Neural progenitor cell (in vitro differentiated cells): ENCODE results near the gene MGAT3.

Source experiments
- EZH2 ChIP-seq: fragments of 200-600 bp; sonication (generic); IDR thresholded peaks from 2 replicates; pipeline ENCODE4 v1.6.1; 2017; ENCODE audit warnings: antibody characterized with exemption, mild to moderate bottlenecking, moderate library complexity
- EZH2phosphoT487 ChIP-seq: fragments of 200-600 bp; sonication (generic); IDR thresholded peaks from 2 replicates; pipeline ENCODE4 v1.6.1; 2017; ENCODE audit warnings: antibody characterized with exemption
- TF ChIP-seq, protein P1 (sequence below): fragments of 200-600 bp; sonication (generic); IDR thresholded peaks from 2 replicates; pipeline ENCODE4 v1.5.1; 2017; ENCODE audit warnings: antibody characterized with exemption, mild to moderate bottlenecking

DNA sequence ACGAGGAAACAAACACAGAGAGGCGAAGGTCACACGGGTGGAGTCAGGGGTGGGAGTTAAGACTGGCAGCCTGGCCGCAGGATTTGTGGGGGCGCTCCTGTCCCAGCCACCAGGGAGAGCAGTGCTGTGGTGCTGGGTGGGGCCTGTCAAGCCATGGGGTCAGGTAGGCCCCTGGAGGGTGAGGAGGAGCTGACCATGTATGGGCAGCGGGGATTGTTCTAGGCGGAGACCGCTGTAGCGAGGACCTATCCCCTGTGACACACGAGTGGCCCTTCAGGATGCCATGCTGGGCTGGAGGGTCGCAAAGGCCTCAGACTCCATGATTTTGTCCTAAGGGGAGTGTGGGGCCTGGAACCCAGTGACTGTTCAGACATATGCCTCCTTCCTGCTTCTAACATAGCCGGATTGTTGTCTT is 77.3 kb downstream of the MGAT3 start:
- TF ChIP-seq, protein P1, sequence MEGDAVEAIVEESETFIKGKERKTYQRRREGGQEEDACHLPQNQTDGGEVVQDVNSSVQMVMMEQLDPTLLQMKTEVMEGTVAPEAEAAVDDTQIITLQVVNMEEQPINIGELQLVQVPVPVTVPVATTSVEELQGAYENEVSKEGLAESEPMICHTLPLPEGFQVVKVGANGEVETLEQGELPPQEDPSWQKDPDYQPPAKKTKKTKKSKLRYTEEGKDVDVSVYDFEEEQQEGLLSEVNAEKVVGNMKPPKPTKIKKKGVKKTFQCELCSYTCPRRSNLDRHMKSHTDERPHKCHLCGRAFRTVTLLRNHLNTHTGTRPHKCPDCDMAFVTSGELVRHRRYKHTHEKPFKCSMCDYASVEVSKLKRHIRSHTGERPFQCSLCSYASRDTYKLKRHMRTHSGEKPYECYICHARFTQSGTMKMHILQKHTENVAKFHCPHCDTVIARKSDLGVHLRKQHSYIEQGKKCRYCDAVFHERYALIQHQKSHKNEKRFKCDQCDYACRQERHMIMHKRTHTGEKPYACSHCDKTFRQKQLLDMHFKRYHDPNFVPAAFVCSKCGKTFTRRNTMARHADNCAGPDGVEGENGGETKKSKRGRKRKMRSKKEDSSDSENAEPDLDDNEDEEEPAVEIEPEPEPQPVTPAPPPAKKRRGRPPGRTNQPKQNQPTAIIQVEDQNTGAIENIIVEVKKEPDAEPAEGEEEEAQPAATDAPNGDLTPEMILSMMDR, result no peak
- TF ChIP-seq EZH2 (no peak), EZH2phosphoT487 (no peak)
